CD14-positive monocyte (primary cell): ENCODE data around the gene BCAR3. TPM values are rescaled to one million over a fixed set of nuclear protein-coding genes. Genes with fewer than 3 reads are reported as not detected.
"Not testable (repeated sequence)": the region's sequence is repeated elsewhere in the genome, so short reads cannot be mapped to it uniquely, and the experiment has no call there.

ENCODE experiments used
- DNase-seq, 3 donors: peaks; one replicate each; pipeline ENCODE4 v3.0.0-alpha.2; 2011 to 2022
- H2AFZ ChIP-seq: 2 replicates; pipeline ENCODE4 v1.6.0; 2012; ENCODE audit warnings: mild to moderate bottlenecking, low read depth, low read length, inconsistent platforms; ENCODE audit not compliant: insufficient read depth, poor library complexity, severe bottlenecking
- H3K27ac ChIP-seq, 2 donors: 1 replicate in 1 of 2; 2 replicates in 1 of 2; pipeline ENCODE4 v1.5.1; 2012 to 2013; ENCODE audit warnings: low read length in 2 of 2, control low read depth in 1 of 2, inconsistent platforms in 1 of 2, low read depth in 1 of 2, mild to moderate bottlenecking in 1 of 2
- H3K27me3 ChIP-seq, 2 donors: one replicate each; pipeline versions ENCODE4 v1.6.0 to v1.6.1; 2011 to 2013; ENCODE audit warnings: low read length in 2 of 2; ENCODE audit not compliant: control insufficient read depth in 2 of 2, insufficient read depth in 2 of 2
- H3K36me3 ChIP-seq, 2 donors: replicated peaks in 1 of 2; 1 replicate in 1 of 2; 2 replicates in 1 of 2; pipeline versions ENCODE4 v1.5.1 to v1.6.1; 2012 to 2013; ENCODE audit warnings: low read length in 2 of 2, control low read depth in 1 of 2, inconsistent platforms in 1 of 2, mild to moderate bottlenecking in 1 of 2; ENCODE audit not compliant: insufficient read depth in 2 of 2, control insufficient read depth in 1 of 2
- H3K4me1 ChIP-seq, 2 donors: 1 replicate in 1 of 2; 2 replicates in 1 of 2; pipeline versions ENCODE4 v1.5.1 to v1.6.1; 2012 to 2013; ENCODE audit warnings: low read length in 2 of 2, control low read depth in 1 of 2, inconsistent platforms in 1 of 2, mild to moderate bottlenecking in 1 of 2, moderate library complexity in 1 of 2; ENCODE audit not compliant: insufficient read depth in 2 of 2, control insufficient read depth in 1 of 2
- H3K4me2 ChIP-seq: replicated peaks from 2 replicates; pipeline ENCODE3; 2012; ENCODE audit warnings: low read length, moderate library complexity, mild to moderate bottlenecking; ENCODE audit not compliant: poor library complexity, severe bottlenecking; ENCODE audit errors: extremely low read depth
- H3K4me3 ChIP-seq, 3 experiments: fragments of 200-600 bp in 1 of 3; sonication (generic) in 1 of 3; replicated peaks in 1 of 3; 1 replicate in 2 of 3; 2 replicates in 1 of 3; pipeline ENCODE4 v1.5.1; 2011 to 2013; ENCODE audit warnings: low read length in 3 of 3, mild to moderate bottlenecking in 3 of 3, control low read depth in 2 of 3, low read depth in 2 of 3, inconsistent platforms in 1 of 3, moderate library complexity in 1 of 3
- H3K79me2 ChIP-seq: 2 replicates; pipeline ENCODE4 v1.6.0; 2012; ENCODE audit warnings: mild to moderate bottlenecking, control low read depth, inconsistent platforms, low read length, moderate library complexity; ENCODE audit not compliant: insufficient read depth
- H3K9ac ChIP-seq: 2 replicates; pipeline ENCODE4 v1.6.0; 2017; ENCODE audit warnings: low read length, mild to moderate bottlenecking; ENCODE audit not compliant: insufficient read depth, poor library complexity, severe bottlenecking
- H3K9me3 ChIP-seq, 2 donors: replicated peaks in 1 of 2; 1 replicate in 1 of 2; 2 replicates in 1 of 2; pipeline versions ENCODE4 v1.5.1 to v1.6.1; 2012 to 2013; ENCODE audit warnings: low read length in 2 of 2, control low read depth in 1 of 2; ENCODE audit not compliant: control insufficient read depth in 1 of 2, insufficient read depth in 1 of 2
- H4K20me1 ChIP-seq: 2 replicates; pipeline ENCODE4 v1.6.0; 2012; ENCODE audit warnings: mild to moderate bottlenecking, low read length, control low read depth, moderate library complexity; ENCODE audit not compliant: insufficient read depth
- H3K27ac Mint-ChIP-seq, 7 donors: one replicate each; pipeline ENCODE4 v1.8.0; 2020; ENCODE audit warnings: mild to moderate bottlenecking in 7 of 7, mixed read lengths in 7 of 7, moderate library complexity in 6 of 7, inconsistent platforms in 2 of 7
- H3K27me3 Mint-ChIP-seq, 3 donors: one replicate each; pipeline ENCODE4 v1.8.0; 2021 to 2022; ENCODE audit warnings: low read depth in 3 of 3, mild to moderate bottlenecking in 3 of 3, mixed read lengths in 3 of 3, moderate library complexity in 3 of 3, inconsistent platforms in 1 of 3
- H3K36me3 Mint-ChIP-seq, 2 donors: one replicate each; pipeline ENCODE4 v1.8.0; 2020; ENCODE audit warnings: mixed read lengths in 2 of 2, inconsistent platforms in 1 of 2, mild to moderate bottlenecking in 1 of 2
- H3K4me1 Mint-ChIP-seq: one replicate; pipeline ENCODE4 v1.8.0; 2020; ENCODE audit warnings: mild to moderate bottlenecking, mixed read lengths
- H3K4me3 Mint-ChIP-seq, 2 donors: one replicate each; pipeline ENCODE4 v1.8.0; 2020; ENCODE audit warnings: mild to moderate bottlenecking in 2 of 2, mixed read lengths in 2 of 2, moderate library complexity in 1 of 2
- H3K9me3 Mint-ChIP-seq, 7 donors: one replicate each; pipeline ENCODE4 v1.8.0; 2020 to 2022; ENCODE audit warnings: mixed read lengths in 7 of 7, mild to moderate bottlenecking in 6 of 7, moderate library complexity in 6 of 7, inconsistent platforms in 2 of 7
- CTCF ChIP-seq: fragments of 200-600 bp; IDR thresholded peaks from one replicate; pipeline ENCODE4 v1.8.0; 2022; ENCODE audit warnings: antibody characterized with exemption, mild to moderate bottlenecking
- WGBS: methylation state at CpG from one replicate; pipeline ENCODE4 v1.1.5; 2013; ENCODE audit warnings: missing lambda C conversion rate; ENCODE audit not compliant: insufficient coverage; 5-methylcytosine and 5-hydroxymethylcytosine counted together
- intact Hi-C, 2 donors: fragments of 100-400 bp; cut with micrococcal nuclease; formaldehyde crosslinking; loops; one replicate each; pipeline versions ENCODE4 v1.15.0 to v1.15.1; 2023
- polyA plus RNA-seq, 3 donors: library from polyadenylated mRNA; depleted of rRNA in 1 of 3; unstranded in 2 of 3; stranded (reverse) in 1 of 3; fragments of 300-500 nt in 2 of 3; fragments of >200 nt in 1 of 3; fragmentation: Illumina TruSeq in 2 of 3; gene quantifications; 1 replicate in 2 of 3; 2 replicates in 1 of 3; pipeline ENCODE4 v1.2.3, GENCODE V29; 2012 to 2021

BCAR3 gene
- polyA plus RNA-seq, 3 donors = 0.05 to 0.41 TPM; not detected in 1

GRCh38 chr1:93662481-93663207 lies 19.0 kb downstream of the BCAR3 start:
- no peaks in the 10 kb centered on the region for H3K9me3 ChIP-seq
- peaks cover 8% of the 10 kb centered on the region for H3K4me1 Mint-ChIP-seq
- no peaks in the 10 kb centered on the region for H3K36me3 Mint-ChIP-seq
- peak overlapping the region; percentile 16 for H2AFZ ChIP-seq
- H3K4me1 ChIP-seq = peaks cover 0 to 2% of the 10 kb centered on the region in 2 donors
- no peak for DNase-seq
- intact Hi-C loops = no loop called here
- no peaks in the 10 kb centered on the region for H3K27me3 ChIP-seq
- no peak overlapping the region for H3K4me3 ChIP-seq
- H4K20me1 ChIP-seq = no peaks in the 10 kb centered on the region
- H3K9ac ChIP-seq = no peak overlapping the region
- H3K4me2 ChIP-seq = no peak overlapping the region
- H3K4me3 Mint-ChIP-seq = no peak overlapping the region
- no peaks in the 10 kb centered on the region for H3K9me3 Mint-ChIP-seq
- H3K27ac ChIP-seq = no peak overlapping the region
- peaks cover 2 to 6% (median 2%) of the 10 kb centered on the region in 3 donors for H3K27me3 Mint-ChIP-seq
- no peaks in the 10 kb centered on the region for H3K36me3 ChIP-seq
- TF ChIP-seq CTCF = no peak
- H3K79me2 ChIP-seq = no peaks in the 10 kb centered on the region
- peak overlapping the region in 1 of 7 donors; percentile 31 for H3K27ac Mint-ChIP-seq
- WGBS = 75% methylated on average over 3 of the region's 7 CpGs

- peaks cover 0 to 2% of the 10 kb centered on the region in 2 donors for H3K4me1 ChIP-seq
- no peaks in the 10 kb centered on the region for H3K36me3 Mint-ChIP-seq
- no peak for TF ChIP-seq CTCF
- H3K9ac ChIP-seq = no peak overlapping the region
- no peaks in the 10 kb centered on the region for H4K20me1 ChIP-seq
- WGBS = 55% methylated on average over 4 of the region's 7 CpGs
- H3K4me3 ChIP-seq = no peak overlapping the region
- no peak overlapping the region for H3K27ac Mint-ChIP-seq
- peak overlapping the region; percentile 16 for H2AFZ ChIP-seq
- no peak overlapping the region for H3K27ac ChIP-seq
- no peaks in the 10 kb centered on the region for H3K9me3 Mint-ChIP-seq
- H3K27me3 ChIP-seq = no peaks in the 10 kb centered on the region
- intact Hi-C loops = no loop called here
- H3K36me3 ChIP-seq = no peaks in the 10 kb centered on the region
- peak overlapping the region in 1 of 2 donors; percentile 26 for H3K4me3 Mint-ChIP-seq
- peaks cover 8% of the 10 kb centered on the region for H3K4me1 Mint-ChIP-seq
- no peak overlapping the region for H3K4me2 ChIP-seq
- no peak for DNase-seq
- no peaks in the 10 kb centered on the region for H3K9me3 ChIP-seq
- H3K27me3 Mint-ChIP-seq = peaks cover 2 to 6% (median 2%) of the 10 kb centered on the region in 3 donors
- no peaks in the 10 kb centered on the region for H3K79me2 ChIP-seq
Observed at GRCh38 chr1:93661829-93662474, 19.7 kb downstream of the BCAR3 start.

GRCh38 chr1:93661341-93661740 lies 20.3 kb downstream of the BCAR3 start:
- H3K4me1 ChIP-seq, DNase-seq, intact Hi-C loops, H3K9ac ChIP-seq, H3K79me2 ChIP-seq, H3K27ac Mint-ChIP-seq, H3K36me3 ChIP-seq, H3K27me3 ChIP-seq, H3K4me3 ChIP-seq, H3K4me3 Mint-ChIP-seq, H3K36me3 Mint-ChIP-seq, H3K9me3 ChIP-seq, H3K4me1 Mint-ChIP-seq, H3K9me3 Mint-ChIP-seq, H3K27me3 Mint-ChIP-seq, H4K20me1 ChIP-seq, H3K27ac ChIP-seq, H3K4me2 ChIP-seq: not testable (repeated sequence)
- 100% methylated on average over 4 of the region's 9 CpGs for WGBS
- H2AFZ ChIP-seq = peak overlapping the region; percentile 16
